Neural cell (in vitro differentiated cells): ENCODE results near the gene IFITM2. TPM values are rescaled to one million over a fixed set of nuclear protein-coding genes. Genes with fewer than 3 reads are reported as not detected.
"Not testable (repeated sequence)": the region's sequence is repeated elsewhere in the genome, so short reads cannot be mapped to it uniquely, and the experiment has no call there.

ENCODE experiments used
- H2AFZ ChIP-seq: fragments of 200-600, 300-800 bp; sonication (generic), shearing (Covaris generic); 2 replicates; pipeline ENCODE4 v1.6.0; 2014; ENCODE audit warnings: low read depth, mild to moderate bottlenecking, antibody characterized with exemption, low read length, moderate library complexity
- H3F3A ChIP-seq: fragments of 200-600 bp; shearing (Covaris generic); 2 replicates; pipeline ENCODE4 v1.6.1; 2016; ENCODE audit warnings: mild to moderate bottlenecking, moderate library complexity, mixed read lengths, antibody characterized with exemption, low read length; ENCODE audit not compliant: insufficient read depth, poor library complexity, severe bottlenecking
- H3K27ac ChIP-seq: fragments of 200-600, 300-800 bp; sonication (generic), shearing (Covaris generic); 2 replicates; pipeline ENCODE4 v1.5.1; 2014; ENCODE audit warnings: mild to moderate bottlenecking, low read length, moderate library complexity
- H3K27me3 ChIP-seq: fragments of 300-800, 200-600 bp; sonication (generic), shearing (Covaris generic); 2 replicates; pipeline ENCODE4 v1.6.0; 2014; ENCODE audit warnings: mild to moderate bottlenecking, low read depth, low read length, moderate library complexity; ENCODE audit not compliant: insufficient read depth
- H3K36me3 ChIP-seq: fragments of 300-800, 200-600 bp; sonication (generic), shearing (Covaris generic); 2 replicates; pipeline ENCODE4 v1.5.1; 2014; ENCODE audit warnings: mild to moderate bottlenecking, antibody characterized with exemption, low read length, moderate library complexity; ENCODE audit not compliant: insufficient read depth
- H3K4me2 ChIP-seq: fragments of 300-800, 200-600 bp; sonication (generic), shearing (Covaris generic); 2 replicates; pipeline ENCODE4 v1.6.0; 2014; ENCODE audit warnings: mild to moderate bottlenecking, low read length
- H3K4me3 ChIP-seq: fragments of 300-800, 200-600 bp; sonication (generic), shearing (Covaris generic); 2 replicates; pipeline ENCODE4 v1.5.1; 2014; ENCODE audit warnings: mild to moderate bottlenecking, low read length, moderate library complexity
- H3K79me2 ChIP-seq: fragments of 200-600 bp; shearing (Covaris generic); replicated peaks from 2 replicates; pipeline ENCODE4 v1.6.0; 2014; ENCODE audit warnings: mild to moderate bottlenecking, low read length, moderate library complexity; ENCODE audit not compliant: insufficient read depth
- H3K9ac ChIP-seq: fragments of 300-800, 200-600 bp; sonication (generic), shearing (Covaris generic); 2 replicates; pipeline ENCODE4 v1.6.1; 2016; ENCODE audit warnings: mild to moderate bottlenecking, low read length, mixed read lengths
- H3K9me2 ChIP-seq: fragments of 200-600 bp; shearing (Covaris generic); 2 replicates; pipeline ENCODE4 v1.6.1; 2016; ENCODE audit warnings: mild to moderate bottlenecking, low read length, mixed read lengths; ENCODE audit not compliant: insufficient read depth
- H3K9me3 ChIP-seq: fragments of 200-600, 300-800 bp; sonication (generic), shearing (Covaris generic); 2 replicates; pipeline ENCODE4 v1.6.1; 2016; ENCODE audit warnings: mild to moderate bottlenecking, mixed run types, low read length, moderate library complexity, mixed read lengths
- H4K20me1 ChIP-seq: fragments of 200-600 bp; shearing (Covaris generic); 2 replicates; pipeline ENCODE4 v1.6.1; 2016; ENCODE audit warnings: mild to moderate bottlenecking, mixed run types; ENCODE audit not compliant: insufficient read depth
- EP300 ChIP-seq: fragments of 450-650 bp; conservative IDR thresholded peaks from 2 replicates; pipeline ENCODE4 v1.6.1; 2014; ENCODE audit warnings: antibody characterized with exemption, mild to moderate bottlenecking, moderate library complexity; ENCODE audit not compliant: poor library complexity, severe bottlenecking
- EZH2 ChIP-seq: fragments of 200-600, 300-800 bp; shearing (Covaris generic), sonication (generic); IDR thresholded peaks from 2 replicates; pipeline ENCODE4 v1.6.1; 2014; ENCODE audit warnings: antibody characterized with exemption, low read length, borderline replicate concordance, mild to moderate bottlenecking; ENCODE audit not compliant: insufficient read depth, poor library complexity, severe bottlenecking
- MXI1 ChIP-seq: fragments of 450-650 bp; conservative IDR thresholded peaks from 2 replicates; pipeline ENCODE4 v1.6.1; 2014; ENCODE audit warnings: antibody characterized with exemption, mild to moderate bottlenecking; ENCODE audit not compliant: poor library complexity, severe bottlenecking
- POLR2AphosphoS5 ChIP-seq: IDR thresholded peaks from 2 replicates; pipeline ENCODE4 v1.6.1; 2012
- RAD21 ChIP-seq: fragments of 450-650 bp; conservative IDR thresholded peaks from 2 replicates; pipeline ENCODE4 v1.6.1; 2014; ENCODE audit warnings: antibody characterized with exemption, mild to moderate bottlenecking, moderate library complexity
- SMC3 ChIP-seq: fragments of 450-650 bp; conservative IDR thresholded peaks from 2 replicates; pipeline ENCODE4 v1.6.1; 2014; ENCODE audit warnings: antibody characterized with exemption, mild to moderate bottlenecking, moderate library complexity; ENCODE audit not compliant: poor library complexity
- TAF1 ChIP-seq: IDR thresholded peaks from 2 replicates; pipeline ENCODE4 v1.6.1; 2012; ENCODE audit warnings: low read depth
- polyA plus RNA-seq: library from polyadenylated mRNA; depleted of rRNA; stranded (reverse); fragments of >200 nt; gene quantifications from 2 replicates; pipeline ENCODE4 v1.2.3, GENCODE V29; 2014
- TF ChIP-seq, protein P1 (sequence below): fragments of 450-650 bp; IDR thresholded peaks from 2 replicates; pipeline ENCODE4 v1.5.1; 2014; ENCODE audit warnings: antibody characterized with exemption, mild to moderate bottlenecking, moderate library complexity; ENCODE audit not compliant: poor library complexity, severe bottlenecking
- TF ChIP-seq, protein P2 (sequence below): IDR thresholded peaks from 2 replicates; pipeline ENCODE4 v1.6.1; 2012; ENCODE audit warnings: borderline replicate concordance

IFITM2 gene
- polyA plus RNA-seq, 1 donor from 2014 or later, result not detected

GRCh38 chr11:318405-319120 is 10.9 kb downstream of the IFITM2 start:
- not testable (repeated sequence) for H3K4me2 ChIP-seq, H3K9me3 ChIP-seq, H3K27ac ChIP-seq, H3K79me2 ChIP-seq, H2AFZ ChIP-seq, H3K9ac ChIP-seq, H3K4me3 ChIP-seq, H3K36me3 ChIP-seq, H3K9me2 ChIP-seq, H3K27me3 ChIP-seq, H4K20me1 ChIP-seq, H3F3A ChIP-seq

- not testable (repeated sequence) for H3K4me2 ChIP-seq, H3K9me2 ChIP-seq, H3K27ac ChIP-seq, H3K27me3 ChIP-seq, H3K9ac ChIP-seq, H2AFZ ChIP-seq, H3K4me3 ChIP-seq, H3K9me3 ChIP-seq, H3K36me3 ChIP-seq, H4K20me1 ChIP-seq, H3F3A ChIP-seq, H3K79me2 ChIP-seq
Observed at GRCh38 chr11:319121-319887, 11.7 kb downstream of the IFITM2 start.

DNA sequence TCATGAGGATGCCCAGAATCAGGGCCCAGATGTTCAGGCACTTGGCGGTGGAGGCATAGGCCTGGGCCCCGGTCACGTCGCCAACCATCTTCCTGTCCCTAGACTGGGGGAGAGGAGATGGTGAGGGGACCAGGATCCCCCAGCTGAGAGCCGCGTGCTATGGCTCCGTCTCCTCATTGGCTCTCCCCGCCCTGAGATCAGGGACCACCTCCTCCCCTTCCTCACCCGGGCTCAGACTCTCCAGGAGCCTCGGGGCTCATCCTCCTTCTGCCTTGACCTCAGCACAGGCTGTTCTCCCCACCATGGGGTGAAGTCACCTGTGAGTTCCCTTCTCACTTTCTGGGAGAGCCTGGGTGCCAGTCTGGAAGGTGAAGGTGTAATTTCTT is 12.3 kb downstream of the IFITM2 start:
- not testable (repeated sequence) for H3K27ac ChIP-seq, H3K9me2 ChIP-seq, H3K9me3 ChIP-seq, H3K27me3 ChIP-seq, H2AFZ ChIP-seq, H4K20me1 ChIP-seq, H3K4me2 ChIP-seq, H3K9ac ChIP-seq, H3F3A ChIP-seq, H3K36me3 ChIP-seq, H3K79me2 ChIP-seq, H3K4me3 ChIP-seq

GRCh38 chr11:324156-324555 is 16.5 kb downstream of the IFITM2 start:
- Histone ChIP-seq H3K27me3 (no peaks in the 10 kb centered on the region), H3K79me2 (no peaks in the 10 kb centered on the region), H2AFZ (no peak overlapping the region), H3K9me3 (no peaks in the 10 kb centered on the region), H3K4me3 (no peak overlapping the region), H3K4me2 (no peak overlapping the region), H3K9ac (no peak overlapping the region), H3F3A (no peaks in the 10 kb centered on the region), H3K27ac (no peak overlapping the region), H4K20me1 (no peaks in the 10 kb centered on the region), H3K9me2 (no peaks in the 10 kb centered on the region), H3K36me3 (no peaks in the 10 kb centered on the region)
- TF ChIP-seq EZH2 (no peak), SMC3 (no peak), POLR2AphosphoS5 (no peak), MXI1 (no peak), EP300 (no peak), TAF1 (no peak), RAD21 (no peak)
- TF ChIP-seq, protein P1, sequence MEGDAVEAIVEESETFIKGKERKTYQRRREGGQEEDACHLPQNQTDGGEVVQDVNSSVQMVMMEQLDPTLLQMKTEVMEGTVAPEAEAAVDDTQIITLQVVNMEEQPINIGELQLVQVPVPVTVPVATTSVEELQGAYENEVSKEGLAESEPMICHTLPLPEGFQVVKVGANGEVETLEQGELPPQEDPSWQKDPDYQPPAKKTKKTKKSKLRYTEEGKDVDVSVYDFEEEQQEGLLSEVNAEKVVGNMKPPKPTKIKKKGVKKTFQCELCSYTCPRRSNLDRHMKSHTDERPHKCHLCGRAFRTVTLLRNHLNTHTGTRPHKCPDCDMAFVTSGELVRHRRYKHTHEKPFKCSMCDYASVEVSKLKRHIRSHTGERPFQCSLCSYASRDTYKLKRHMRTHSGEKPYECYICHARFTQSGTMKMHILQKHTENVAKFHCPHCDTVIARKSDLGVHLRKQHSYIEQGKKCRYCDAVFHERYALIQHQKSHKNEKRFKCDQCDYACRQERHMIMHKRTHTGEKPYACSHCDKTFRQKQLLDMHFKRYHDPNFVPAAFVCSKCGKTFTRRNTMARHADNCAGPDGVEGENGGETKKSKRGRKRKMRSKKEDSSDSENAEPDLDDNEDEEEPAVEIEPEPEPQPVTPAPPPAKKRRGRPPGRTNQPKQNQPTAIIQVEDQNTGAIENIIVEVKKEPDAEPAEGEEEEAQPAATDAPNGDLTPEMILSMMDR, result no peak
- TF ChIP-seq, protein P2, sequence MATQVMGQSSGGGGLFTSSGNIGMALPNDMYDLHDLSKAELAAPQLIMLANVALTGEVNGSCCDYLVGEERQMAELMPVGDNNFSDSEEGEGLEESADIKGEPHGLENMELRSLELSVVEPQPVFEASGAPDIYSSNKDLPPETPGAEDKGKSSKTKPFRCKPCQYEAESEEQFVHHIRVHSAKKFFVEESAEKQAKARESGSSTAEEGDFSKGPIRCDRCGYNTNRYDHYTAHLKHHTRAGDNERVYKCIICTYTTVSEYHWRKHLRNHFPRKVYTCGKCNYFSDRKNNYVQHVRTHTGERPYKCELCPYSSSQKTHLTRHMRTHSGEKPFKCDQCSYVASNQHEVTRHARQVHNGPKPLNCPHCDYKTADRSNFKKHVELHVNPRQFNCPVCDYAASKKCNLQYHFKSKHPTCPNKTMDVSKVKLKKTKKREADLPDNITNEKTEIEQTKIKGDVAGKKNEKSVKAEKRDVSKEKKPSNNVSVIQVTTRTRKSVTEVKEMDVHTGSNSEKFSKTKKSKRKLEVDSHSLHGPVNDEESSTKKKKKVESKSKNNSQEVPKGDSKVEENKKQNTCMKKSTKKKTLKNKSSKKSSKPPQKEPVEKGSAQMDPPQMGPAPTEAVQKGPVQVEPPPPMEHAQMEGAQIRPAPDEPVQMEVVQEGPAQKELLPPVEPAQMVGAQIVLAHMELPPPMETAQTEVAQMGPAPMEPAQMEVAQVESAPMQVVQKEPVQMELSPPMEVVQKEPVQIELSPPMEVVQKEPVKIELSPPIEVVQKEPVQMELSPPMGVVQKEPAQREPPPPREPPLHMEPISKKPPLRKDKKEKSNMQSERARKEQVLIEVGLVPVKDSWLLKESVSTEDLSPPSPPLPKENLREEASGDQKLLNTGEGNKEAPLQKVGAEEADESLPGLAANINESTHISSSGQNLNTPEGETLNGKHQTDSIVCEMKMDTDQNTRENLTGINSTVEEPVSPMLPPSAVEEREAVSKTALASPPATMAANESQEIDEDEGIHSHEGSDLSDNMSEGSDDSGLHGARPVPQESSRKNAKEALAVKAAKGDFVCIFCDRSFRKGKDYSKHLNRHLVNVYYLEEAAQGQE, result no peak
